IMR-90 (cell line): ENCODE measurements around the gene EID2B.

ENCODE experiments used
- CTCF ChIP-seq: conservative IDR thresholded peaks from 2 replicates; pipeline ENCODE4 v1.5.1; 2012; ENCODE audit warnings: mild to moderate bottlenecking, low read depth, low read length, improper control_type of control experiment
- POLR2A ChIP-seq: IDR thresholded peaks from 2 replicates; pipeline ENCODE4 v1.6.1; 2012; ENCODE audit warnings: mild to moderate bottlenecking, low read depth, low read length
- SMC3 ChIP-seq: fragments of 150-350 bp; IDR thresholded peaks from 2 replicates; pipeline ENCODE4 v1.6.1; 2016; ENCODE audit warnings: low read depth, mild to moderate bottlenecking, antibody characterized with exemption, low read length, moderate library complexity

GRCh38 chr19:39543477-39543857 lies 10.8 kb upstream of the EID2B start:
- TF ChIP-seq CTCF, result no peak
- no peak for TF ChIP-seq POLR2A
- no peak for TF ChIP-seq SMC3
